ENCODE results near the gene PRRG4. TPM values are rescaled to one million over a fixed set of nuclear protein-coding genes. Genes with fewer than 3 reads are reported as not detected.
A peak's percentile ranks its signal among the peaks of the same experiment; 100 is the strongest.
"Not testable (repeated sequence)": the region's sequence is repeated elsewhere in the genome, so short reads cannot be mapped to it uniquely, and the experiment has no call there.

PRRG4 gene
- total RNA-seq, 6 experiments from 2014 or later, result not detected

DNA sequence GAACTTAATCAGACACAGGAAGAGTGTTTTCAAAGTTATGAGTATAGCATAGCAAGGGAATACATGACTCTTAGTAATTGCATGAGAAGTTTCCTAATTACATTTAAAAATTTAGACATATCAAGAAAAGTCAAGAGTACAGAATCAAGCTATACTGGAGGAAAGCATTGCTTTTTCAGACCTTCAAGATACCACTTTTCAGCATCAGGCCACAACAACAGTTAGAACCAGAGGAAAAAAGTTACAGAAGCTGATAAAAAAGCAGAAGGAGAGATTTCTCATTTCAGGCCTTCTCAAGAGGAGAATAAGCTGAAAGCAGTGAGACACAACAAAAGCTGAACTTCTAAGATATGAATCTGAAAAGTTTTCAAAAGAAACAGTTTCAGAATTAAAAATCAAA is 34.8 kb downstream of the PRRG4 start:
- Mint-ChIP-seq H3K4me3 (no peak overlapping the region), H3K4me1 (ENCODE audit: low read depth) (no peaks in the 10 kb centered on the region), H3K27me3 (ENCODE audit: insufficient read depth) (peaks cover 19% of the 10 kb centered on the region), H3K27ac (no peak overlapping the region), H3K36me3 (ENCODE audit: low read depth) (no peaks in the 10 kb centered on the region), H3K9me3 (peaks cover 6% of the 10 kb centered on the region; the same call in 1 of the 2 replicates)
- no peak for DNase-seq
- TF ChIP-seq, protein P1, sequence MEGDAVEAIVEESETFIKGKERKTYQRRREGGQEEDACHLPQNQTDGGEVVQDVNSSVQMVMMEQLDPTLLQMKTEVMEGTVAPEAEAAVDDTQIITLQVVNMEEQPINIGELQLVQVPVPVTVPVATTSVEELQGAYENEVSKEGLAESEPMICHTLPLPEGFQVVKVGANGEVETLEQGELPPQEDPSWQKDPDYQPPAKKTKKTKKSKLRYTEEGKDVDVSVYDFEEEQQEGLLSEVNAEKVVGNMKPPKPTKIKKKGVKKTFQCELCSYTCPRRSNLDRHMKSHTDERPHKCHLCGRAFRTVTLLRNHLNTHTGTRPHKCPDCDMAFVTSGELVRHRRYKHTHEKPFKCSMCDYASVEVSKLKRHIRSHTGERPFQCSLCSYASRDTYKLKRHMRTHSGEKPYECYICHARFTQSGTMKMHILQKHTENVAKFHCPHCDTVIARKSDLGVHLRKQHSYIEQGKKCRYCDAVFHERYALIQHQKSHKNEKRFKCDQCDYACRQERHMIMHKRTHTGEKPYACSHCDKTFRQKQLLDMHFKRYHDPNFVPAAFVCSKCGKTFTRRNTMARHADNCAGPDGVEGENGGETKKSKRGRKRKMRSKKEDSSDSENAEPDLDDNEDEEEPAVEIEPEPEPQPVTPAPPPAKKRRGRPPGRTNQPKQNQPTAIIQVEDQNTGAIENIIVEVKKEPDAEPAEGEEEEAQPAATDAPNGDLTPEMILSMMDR (IDR thresholded peaks at IDR 0.05), result no peak

DNA sequence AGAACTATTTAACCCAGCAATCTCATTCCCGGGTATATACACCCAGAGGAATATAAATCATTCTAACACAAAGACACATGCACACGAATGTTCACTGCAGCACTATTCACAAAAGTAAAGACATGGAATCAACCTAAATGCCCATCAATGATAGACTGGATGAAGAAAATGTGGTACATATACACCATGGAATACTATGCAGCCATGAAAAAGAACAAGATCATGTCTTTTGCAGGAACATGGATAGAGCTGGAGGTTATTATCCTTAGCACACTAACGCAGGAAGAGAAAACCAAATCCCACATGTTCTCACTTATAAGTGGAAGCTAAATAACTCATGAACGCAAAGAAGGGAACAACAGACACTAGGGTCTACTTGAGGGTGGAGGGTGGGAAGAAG is 39.0 kb downstream of the PRRG4 start:
- not testable (repeated sequence) for H3K9me3 Mint-ChIP-seq; H3K36me3 Mint-ChIP-seq (ENCODE audit: low read depth); DNase-seq; H3K27ac Mint-ChIP-seq; H3K4me1 Mint-ChIP-seq (ENCODE audit: low read depth); H3K4me3 Mint-ChIP-seq
- peaks cover 12% of the 10 kb centered on the region for H3K27me3 Mint-ChIP-seq (ENCODE audit: insufficient read depth)

DNA sequence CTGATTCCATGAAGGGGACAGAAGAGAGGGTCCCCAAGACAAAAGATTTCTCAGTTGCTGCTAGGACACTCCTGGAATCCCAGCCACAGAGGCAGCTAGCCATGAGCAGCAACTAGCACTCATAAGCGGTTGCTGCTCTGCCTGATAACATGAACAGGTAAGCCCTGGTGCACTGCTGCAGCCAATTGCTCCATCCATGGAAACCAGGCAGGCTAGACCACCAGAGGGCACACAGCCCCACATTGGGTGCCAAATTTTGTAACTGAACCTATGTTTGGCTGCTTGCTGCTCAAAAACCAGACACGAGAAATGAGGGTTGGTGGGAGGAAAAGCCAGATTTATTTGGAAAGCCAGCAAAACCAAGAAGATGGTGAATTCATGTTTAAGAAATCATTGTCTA is 40.9 kb downstream of the PRRG4 start:
- DNase-seq, result no peak
- Mint-ChIP-seq H3K36me3 (ENCODE audit: low read depth) (no peaks in the 10 kb centered on the region), H3K27me3 (ENCODE audit: insufficient read depth) (peaks cover 10% of the 10 kb centered on the region), H3K9me3 (peaks cover 6% of the 10 kb centered on the region; the same call in 1 of the 2 replicates), H3K27ac (no peak overlapping the region), H3K4me1 (ENCODE audit: low read depth) (no peaks in the 10 kb centered on the region), H3K4me3 (no peak overlapping the region)
- TF ChIP-seq, protein P1 (IDR thresholded peaks at IDR 0.05), result peak; percentile 49; the same call in 1 of the 2 replicates

DNA sequence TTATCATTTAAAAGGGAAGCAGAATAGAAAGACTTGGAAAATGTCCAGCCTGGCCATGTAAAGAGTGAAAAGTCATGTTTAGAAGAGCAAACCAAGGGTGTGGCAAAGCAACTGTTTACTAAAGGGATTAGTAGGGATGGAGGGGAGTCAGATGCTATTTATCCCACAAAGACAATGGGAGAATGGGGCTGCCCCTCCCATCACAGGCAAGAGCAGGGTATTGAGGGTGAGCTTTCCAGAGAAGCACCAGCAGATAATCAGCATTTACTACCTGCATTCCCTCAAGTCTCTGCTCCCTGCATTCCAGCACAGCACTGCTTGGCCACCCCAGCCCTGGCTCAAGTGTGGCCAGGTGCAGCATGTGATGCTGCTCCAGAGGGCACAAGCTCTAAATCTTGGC is 44.4 kb downstream of the PRRG4 start:
- Mint-ChIP-seq H3K4me1 (ENCODE audit: low read depth) (no peaks in the 10 kb centered on the region), H3K4me3 (no peak overlapping the region), H3K9me3 (no peaks in the 10 kb centered on the region), H3K27me3 (ENCODE audit: insufficient read depth) (peaks cover 20% of the 10 kb centered on the region), H3K36me3 (ENCODE audit: low read depth) (no peaks in the 10 kb centered on the region), H3K27ac (no peak overlapping the region)
- no peak for DNase-seq
- TF ChIP-seq, protein P1 (IDR thresholded peaks at IDR 0.05), result no peak

DNA sequence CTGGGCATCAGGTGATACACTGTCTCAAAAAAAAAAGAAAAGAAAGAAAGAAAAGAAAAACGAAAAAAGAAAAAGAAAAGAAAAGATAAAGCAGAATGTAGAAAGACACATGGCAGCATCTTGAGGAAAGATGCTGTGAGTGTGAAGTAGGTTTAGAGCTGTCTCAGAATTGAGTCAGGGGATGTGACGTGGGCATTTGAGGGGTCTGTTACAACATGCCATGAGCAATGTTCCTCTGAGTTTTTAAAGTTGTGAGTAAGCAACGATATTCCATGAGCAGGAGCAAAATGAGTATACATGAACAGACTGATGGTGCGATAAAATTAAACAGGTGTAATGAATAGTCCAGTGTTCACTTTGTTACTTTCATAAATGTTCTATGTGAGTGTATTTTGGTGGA is 51.6 kb downstream of the PRRG4 start:
- TF ChIP-seq, protein P1 (IDR thresholded peaks at IDR 0.05), result no peak
- H3K27me3 Mint-ChIP-seq (ENCODE audit: insufficient read depth), result peaks cover 34% of the 10 kb centered on the region
- H3K27ac Mint-ChIP-seq, result no peak overlapping the region
- peaks cover 10% of the 10 kb centered on the region; the same call in 1 of the 2 replicates for H3K4me1 Mint-ChIP-seq (ENCODE audit: low read depth)
- no peak overlapping the region for H3K4me3 Mint-ChIP-seq
- H3K9me3 Mint-ChIP-seq, result no peaks in the 10 kb centered on the region
- DNase-seq, result no peak
- H3K36me3 Mint-ChIP-seq (ENCODE audit: low read depth), result no peaks in the 10 kb centered on the region

DNA sequence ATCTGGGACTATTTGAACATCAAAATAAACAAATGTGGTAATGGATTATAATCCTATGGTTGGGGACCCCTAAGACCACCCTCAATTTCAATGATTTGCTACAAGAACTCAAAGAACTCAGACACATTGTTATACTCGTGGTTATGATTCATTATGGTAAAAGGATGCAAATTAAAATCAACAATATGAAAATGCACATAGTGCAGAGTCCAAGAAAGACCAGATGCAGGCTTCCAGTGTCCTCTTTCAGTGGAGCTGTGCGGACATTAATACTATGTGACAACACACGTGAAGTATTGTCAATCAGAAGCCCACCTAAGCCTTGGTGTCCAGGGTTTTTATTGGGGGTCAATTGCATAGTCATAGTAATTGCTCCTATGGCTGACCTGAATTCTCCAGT is 53.7 kb downstream of the PRRG4 start:
- H3K4me1 Mint-ChIP-seq (ENCODE audit: low read depth), result peaks cover 10% of the 10 kb centered on the region
- no peaks in the 10 kb centered on the region for H3K36me3 Mint-ChIP-seq (ENCODE audit: low read depth)
- no peak overlapping the region for H3K27ac Mint-ChIP-seq
- no peak for DNase-seq
- TF ChIP-seq, protein P1 (IDR thresholded peaks at IDR 0.05), result no peak
- no peaks in the 10 kb centered on the region for H3K9me3 Mint-ChIP-seq
- H3K27me3 Mint-ChIP-seq (ENCODE audit: insufficient read depth), result peaks cover 25% of the 10 kb centered on the region
- no peak overlapping the region for H3K4me3 Mint-ChIP-seq

All from HFFc6 (cell line).